Measurements from ENCODE around the gene STARD3.
A peak's percentile ranks its signal among the peaks of the same experiment; 100 is the strongest.

Gene STARD3

GRCh38 chr17:39667945-39668924 lies 31.3 kb downstream of the STARD3 start, which contains the start of gene PNMT:
PNMT (plus strand) TSS chr17:39668453; CDS start chr17:39668476, 23 bp downstream.
- peak in 7 of 10 donors; percentile 56 to 92 (median 66) for DNase-seq
- intact Hi-C loops (cut with DNase I), result no loop called here

- intact Hi-C loops (cut with DNase I), result no loop called here
- no peak for DNase-seq
Measured at GRCh38 chr17:39669897-39670735, 33.2 kb downstream of the STARD3 start.

GRCh38 chr17:39670746-39671145 lies 33.8 kb downstream of the STARD3 start:
- no peak for DNase-seq
- intact Hi-C loops (cut with DNase I), result no loop called here

- intact Hi-C loops (cut with DNase I), result loop anchor here (1.0 kb wide), 1 partner anchor 50 kb away; no protein-coding TSS in a partner anchor
- DNase-seq, result peak in 4 of 10 donors; percentile 45 to 89 (median 64)
Measured at GRCh38 chr17:39671651-39672521, 34.9 kb downstream of the STARD3 start.

- intact Hi-C loops (cut with DNase I), result loop anchor here (1.0 kb wide), 1 partner anchor 50 kb away; no protein-coding TSS in a partner anchor
- no peak for DNase-seq
Measured at GRCh38 chr17:39672522-39673334, 35.8 kb downstream of the STARD3 start.

GRCh38 chr17:39673335-39674081 lies 36.6 kb downstream of the STARD3 start:
- peak in 2 of 10 donors; percentile 71 to 77 for DNase-seq
- intact Hi-C loops (cut with DNase I), result no loop called here

- intact Hi-C loops (cut with DNase I), result no loop called here
- no peak for DNase-seq
Measured at GRCh38 chr17:39674179-39674578, 37.2 kb downstream of the STARD3 start.

GRCh38 chr17:39674702-39675389 lies 37.9 kb downstream of the STARD3 start:
- intact Hi-C loops (cut with DNase I), result no loop called here
- peak in 1 of 10 donors; percentile 45 for DNase-seq

GRCh38 chr17:39675390-39676082 lies 38.6 kb downstream of the STARD3 start:
- intact Hi-C loops (cut with DNase I), result no loop called here
- peak in 2 of 10 donors; percentile 66 to 85 for DNase-seq

GRCh38 chr17:39676198-39676819 lies 39.4 kb downstream of the STARD3 start:
- intact Hi-C loops (cut with DNase I), result no loop called here
- peak in 8 of 10 donors; percentile 70 to 96 (median 79) for DNase-seq

GRCh38 chr17:39677072-39677471 lies 40.1 kb downstream of the STARD3 start:
- no peak for DNase-seq
- intact Hi-C loops (cut with DNase I), result no loop called here

- intact Hi-C loops (cut with DNase I), result no loop called here
- DNase-seq, result peak in 6 of 10 donors; percentile 47 to 93 (median 59)
Measured at GRCh38 chr17:39677542-39678339, 40.8 kb downstream of the STARD3 start.

GRCh38 chr17:39678340-39679116 lies 41.6 kb downstream of the STARD3 start:
- DNase-seq, result no peak
- intact Hi-C loops (cut with DNase I), result no loop called here

GRCh38 chr17:39679521-39680192 lies 42.7 kb downstream of the STARD3 start:
- DNase-seq, result peak in 1 of 10 donors; percentile 70
- intact Hi-C loops (cut with DNase I), result no loop called here

All from posterior cingulate gyrus (tissue), 11 donors.